ENCODE results near the gene MYO16.

The MYO16 gene

GRCh38 chr13:108638901-108639300 is 9.5 kb downstream of the MYO16 start (continued):
- TF ChIP-seq ZNF473 (tag by site-specific recombination; IDR thresholded peaks at IDR 0.05): no peak
- no peak for TF ChIP-seq ZNF416 (tag by site-specific recombination; IDR thresholded peaks at IDR 0.05)
- no peak for TF ChIP-seq ZFP69B (tag by site-specific recombination; IDR thresholded peaks at IDR 0.05)
- TF ChIP-seq, protein P1, sequence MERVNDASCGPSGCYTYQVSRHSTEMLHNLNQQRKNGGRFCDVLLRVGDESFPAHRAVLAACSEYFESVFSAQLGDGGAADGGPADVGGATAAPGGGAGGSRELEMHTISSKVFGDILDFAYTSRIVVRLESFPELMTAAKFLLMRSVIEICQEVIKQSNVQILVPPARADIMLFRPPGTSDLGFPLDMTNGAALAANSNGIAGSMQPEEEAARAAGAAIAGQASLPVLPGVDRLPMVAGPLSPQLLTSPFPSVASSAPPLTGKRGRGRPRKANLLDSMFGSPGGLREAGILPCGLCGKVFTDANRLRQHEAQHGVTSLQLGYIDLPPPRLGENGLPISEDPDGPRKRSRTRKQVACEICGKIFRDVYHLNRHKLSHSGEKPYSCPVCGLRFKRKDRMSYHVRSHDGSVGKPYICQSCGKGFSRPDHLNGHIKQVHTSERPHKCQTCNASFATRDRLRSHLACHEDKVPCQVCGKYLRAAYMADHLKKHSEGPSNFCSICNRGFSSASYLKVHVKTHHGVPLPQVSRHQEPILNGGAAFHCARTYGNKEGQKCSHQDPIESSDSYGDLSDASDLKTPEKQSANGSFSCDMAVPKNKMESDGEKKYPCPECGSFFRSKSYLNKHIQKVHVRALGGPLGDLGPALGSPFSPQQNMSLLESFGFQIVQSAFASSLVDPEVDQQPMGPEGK (tag by site-specific recombination; IDR thresholded peaks at IDR 0.05): no peak

GRCh38 chr13:108643646-108644353 is 14.4 kb downstream of the MYO16 start:
- ChIA-PET POLR2A (no interaction called here), CTCF (interaction anchor here (0.7 kb wide), 1 partner anchor 19 kb away, joined by 3 read pairs; no protein-coding TSS in a partner anchor)
- Histone ChIP-seq H3K4me1 (ENCODE audit: control insufficient read depth, insufficient read depth, low read length) (no peaks in the 10 kb centered on the region), H3K36me3 (ENCODE audit: control insufficient read depth in 2 of 2, insufficient read depth in 1 of 2, low read length in 2 of 2) (no peaks in the 10 kb centered on the region), H3K9me3 (ENCODE audit: control insufficient read depth, insufficient read depth, low read depth, low read length) (no peaks in the 10 kb centered on the region), H3K4me3 (ENCODE audit: low read depth, low read length) (no peak overlapping the region), H3K27ac (ENCODE audit: extremely low read depth, low read depth, low read length) (no peak overlapping the region)
- TF ChIP-seq, protein P2, sequence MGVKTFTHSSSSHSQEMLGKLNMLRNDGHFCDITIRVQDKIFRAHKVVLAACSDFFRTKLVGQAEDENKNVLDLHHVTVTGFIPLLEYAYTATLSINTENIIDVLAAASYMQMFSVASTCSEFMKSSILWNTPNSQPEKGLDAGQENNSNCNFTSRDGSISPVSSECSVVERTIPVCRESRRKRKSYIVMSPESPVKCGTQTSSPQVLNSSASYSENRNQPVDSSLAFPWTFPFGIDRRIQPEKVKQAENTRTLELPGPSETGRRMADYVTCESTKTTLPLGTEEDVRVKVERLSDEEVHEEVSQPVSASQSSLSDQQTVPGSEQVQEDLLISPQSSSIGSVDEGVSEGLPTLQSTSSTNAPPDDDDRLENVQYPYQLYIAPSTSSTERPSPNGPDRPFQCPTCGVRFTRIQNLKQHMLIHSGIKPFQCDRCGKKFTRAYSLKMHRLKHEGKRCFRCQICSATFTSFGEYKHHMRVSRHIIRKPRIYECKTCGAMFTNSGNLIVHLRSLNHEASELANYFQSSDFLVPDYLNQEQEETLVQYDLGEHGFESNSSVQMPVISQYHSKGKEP (tag by site-specific recombination; IDR thresholded peaks at IDR 0.05): no peak
- TF ChIP-seq ZNF426 (tag by site-specific recombination; IDR thresholded peaks at IDR 0.05) (no peak), ZEB2 (tag by site-specific recombination; IDR thresholded peaks at IDR 0.05) (no peak), ZNF621 (tag by site-specific recombination; IDR thresholded peaks at IDR 0.05) (no peak), ZFP37 (tag by site-specific recombination; IDR thresholded peaks at IDR 0.05) (no peak), ZBTB20 (tag by site-specific recombination; IDR thresholded peaks at IDR 0.05) (no peak), ZNF624 (tag by site-specific recombination; IDR thresholded peaks at IDR 0.05) (no peak), ZNF132 (tag by site-specific recombination; IDR thresholded peaks at IDR 0.05; ENCODE audit: borderline replicate concordance) (no peak), ZNF558 (tag by site-specific recombination; IDR thresholded peaks at IDR 0.05) (no peak), FEZF1 (tag by site-specific recombination; IDR thresholded peaks at IDR 0.05) (no peak), ZNF292 (tag by site-specific recombination; IDR thresholded peaks at IDR 0.05; ENCODE audit: borderline replicate concordance, low read depth) (no peak), SALL2 (tag by site-specific recombination; IDR thresholded peaks at IDR 0.05; ENCODE audit: borderline replicate concordance) (no peak), ZSCAN23 (tag by site-specific recombination; IDR thresholded peaks at IDR 0.05) (no peak), GLI2 (tag by site-specific recombination; IDR thresholded peaks at IDR 0.05; ENCODE audit: borderline replicate concordance, low read depth) (no peak), ZNF169 (tag by site-specific recombination; IDR thresholded peaks at IDR 0.05) (no peak), PRDM1 (tag by site-specific recombination; IDR thresholded peaks at IDR 0.05) (no peak), ZNF555 (tag by site-specific recombination; conservative IDR thresholded peaks at IDR 0.05) (no peak), AEBP2 (tag by site-specific recombination; IDR thresholded peaks at IDR 0.05; ENCODE audit: borderline replicate concordance) (no peak), ZNF660 (tag by site-specific recombination; IDR thresholded peaks at IDR 0.05) (no peak)
- TF ChIP-seq, protein P3, sequence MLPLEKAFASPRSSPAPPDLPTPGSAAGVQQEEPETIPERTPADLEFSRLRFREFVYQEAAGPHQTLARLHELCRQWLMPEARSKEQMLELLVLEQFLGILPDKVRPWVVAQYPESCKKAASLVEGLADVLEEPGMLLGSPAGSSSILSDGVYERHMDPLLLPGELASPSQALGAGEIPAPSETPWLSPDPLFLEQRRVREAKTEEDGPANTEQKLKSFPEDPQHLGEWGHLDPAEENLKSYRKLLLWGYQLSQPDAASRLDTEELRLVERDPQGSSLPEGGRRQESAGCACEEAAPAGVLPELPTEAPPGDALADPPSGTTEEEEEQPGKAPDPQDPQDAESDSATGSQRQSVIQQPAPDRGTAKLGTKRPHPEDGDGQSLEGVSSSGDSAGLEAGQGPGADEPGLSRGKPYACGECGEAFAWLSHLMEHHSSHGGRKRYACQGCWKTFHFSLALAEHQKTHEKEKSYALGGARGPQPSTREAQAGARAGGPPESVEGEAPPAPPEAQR (tag by site-specific recombination; IDR thresholded peaks at IDR 0.05): no peak

Measured in HEK293 (cell line).